Measurements from ENCODE around the gene NDUFV2.
"Not testable (repeated sequence)": the region's sequence is repeated elsewhere in the genome, so short reads cannot be mapped to it uniquely, and the experiment has no call there.

Gene NDUFV2

GRCh38 chr18:9087144-9087543, 15.4 kb upstream of the NDUFV2 start:
- TF ChIP-seq CTCF (IDR thresholded peaks at IDR 0.05; ENCODE audit: control insufficient read depth, insufficient read depth, low read depth, low read length, missing control alignments), result no peak
- no peak for DNase-seq (ENCODE audit: low read depth)
- no peak overlapping the region for H3K4me3 ChIP-seq (ENCODE audit: control insufficient read depth, low read depth, low read length)

- TF ChIP-seq CTCF (IDR thresholded peaks at IDR 0.05; ENCODE audit: control insufficient read depth, insufficient read depth, low read depth, low read length, missing control alignments), result no peak
- no peak overlapping the region for H3K4me3 ChIP-seq (ENCODE audit: control insufficient read depth, low read depth, low read length)
- no peak for DNase-seq (ENCODE audit: low read depth)
Observed at GRCh38 chr18:9088252-9088651, 14.2 kb upstream of the NDUFV2 start.

GRCh38 chr18:9088727-9089126, 13.8 kb upstream of the NDUFV2 start:
- DNase-seq (ENCODE audit: low read depth), result not testable (repeated sequence)

GRCh38 chr18:9090578-9090977, 11.9 kb upstream of the NDUFV2 start:
- no peak overlapping the region for H3K4me3 ChIP-seq (ENCODE audit: control insufficient read depth, low read depth, low read length)
- no peak for TF ChIP-seq CTCF (IDR thresholded peaks at IDR 0.05; ENCODE audit: control insufficient read depth, insufficient read depth, low read depth, low read length, missing control alignments)
- DNase-seq (ENCODE audit: low read depth), result no peak

More at GRCh38 chr18:9088727-9089126, 13.8 kb upstream of the NDUFV2 start:
- H3K4me3 ChIP-seq (ENCODE audit: control insufficient read depth, low read depth, low read length), result not testable (repeated sequence)

GRCh38 chr18:9091066-9091476, 11.4 kb upstream of the NDUFV2 start:
- no peak for TF ChIP-seq CTCF (IDR thresholded peaks at IDR 0.05; ENCODE audit: control insufficient read depth, insufficient read depth, low read depth, low read length, missing control alignments)
- H3K4me3 ChIP-seq (ENCODE audit: control insufficient read depth, low read depth, low read length), result no peak overlapping the region
- DNase-seq (ENCODE audit: low read depth), result no peak

GRCh38 chr18:9092665-9093064, 9.8 kb upstream of the NDUFV2 start:
- no peak for TF ChIP-seq CTCF (IDR thresholded peaks at IDR 0.05; ENCODE audit: control insufficient read depth, insufficient read depth, low read depth, low read length, missing control alignments)
- no peak for DNase-seq (ENCODE audit: low read depth)
- no peak overlapping the region for H3K4me3 ChIP-seq (ENCODE audit: control insufficient read depth, low read depth, low read length)

- not testable (repeated sequence) for DNase-seq (ENCODE audit: low read depth); H3K4me3 ChIP-seq (ENCODE audit: control insufficient read depth, low read depth, low read length)
Observed at GRCh38 chr18:9093109-9093508, 9.4 kb upstream of the NDUFV2 start.

Data from AG09309 (cell line).